ENCODE data around the gene FOXE3. TPM values are rescaled to one million over a fixed set of nuclear protein-coding genes. Genes with fewer than 3 reads are reported as not detected.

FOXE3 gene
- total RNA-seq, 4 donors from 2014 or later, result not detected

DNA sequence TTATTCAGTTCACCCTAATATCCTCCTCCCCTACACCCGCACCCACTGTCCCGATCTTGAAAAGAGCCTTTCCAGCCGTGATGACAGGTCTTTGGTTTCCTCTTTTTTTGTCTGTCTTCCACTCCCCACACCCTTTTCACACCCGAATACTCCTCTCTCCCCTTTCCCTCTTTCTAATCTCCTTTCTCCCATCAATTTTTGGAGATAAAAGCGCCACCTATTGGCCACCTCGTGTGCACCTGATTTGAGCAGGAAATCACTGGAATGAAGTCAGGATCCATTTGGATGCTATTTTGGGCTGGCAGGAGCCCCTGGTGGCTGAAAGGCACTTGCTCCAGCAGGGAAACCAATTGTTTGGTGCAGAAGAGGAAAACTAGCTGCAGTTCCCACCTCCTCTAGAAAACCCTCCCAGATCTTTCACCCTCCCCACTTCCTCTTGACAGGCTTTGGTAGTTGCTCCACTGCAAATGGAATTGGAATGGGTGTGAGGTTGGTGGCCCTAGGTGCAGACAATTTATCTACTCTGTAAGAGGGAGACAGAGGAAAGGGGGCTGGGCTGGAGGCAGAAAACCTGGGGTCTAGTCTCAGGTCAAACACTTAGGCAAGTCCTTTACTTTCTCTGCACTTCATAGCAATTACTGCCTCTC lies 8.4 kb downstream of the FOXE3 start:
- Histone ChIP-seq H3K4me1 (no peaks in the 10 kb centered on the region), H3K27ac (replicated peaks in 1 of 4) (no peak overlapping the region), H3K9me3 (no peaks in the 10 kb centered on the region), H3K36me3 (no peaks in the 10 kb centered on the region), H3K27me3 (peaks cover 0 to 84% (median 0%) of the 10 kb centered on the region in 4 donors), H3K4me3 (no peak overlapping the region)
- WGBS, result 6% methylated on average over 6 of the region's 6 CpGs
- TF ChIP-seq, protein P1, sequence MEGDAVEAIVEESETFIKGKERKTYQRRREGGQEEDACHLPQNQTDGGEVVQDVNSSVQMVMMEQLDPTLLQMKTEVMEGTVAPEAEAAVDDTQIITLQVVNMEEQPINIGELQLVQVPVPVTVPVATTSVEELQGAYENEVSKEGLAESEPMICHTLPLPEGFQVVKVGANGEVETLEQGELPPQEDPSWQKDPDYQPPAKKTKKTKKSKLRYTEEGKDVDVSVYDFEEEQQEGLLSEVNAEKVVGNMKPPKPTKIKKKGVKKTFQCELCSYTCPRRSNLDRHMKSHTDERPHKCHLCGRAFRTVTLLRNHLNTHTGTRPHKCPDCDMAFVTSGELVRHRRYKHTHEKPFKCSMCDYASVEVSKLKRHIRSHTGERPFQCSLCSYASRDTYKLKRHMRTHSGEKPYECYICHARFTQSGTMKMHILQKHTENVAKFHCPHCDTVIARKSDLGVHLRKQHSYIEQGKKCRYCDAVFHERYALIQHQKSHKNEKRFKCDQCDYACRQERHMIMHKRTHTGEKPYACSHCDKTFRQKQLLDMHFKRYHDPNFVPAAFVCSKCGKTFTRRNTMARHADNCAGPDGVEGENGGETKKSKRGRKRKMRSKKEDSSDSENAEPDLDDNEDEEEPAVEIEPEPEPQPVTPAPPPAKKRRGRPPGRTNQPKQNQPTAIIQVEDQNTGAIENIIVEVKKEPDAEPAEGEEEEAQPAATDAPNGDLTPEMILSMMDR (IDR thresholded peaks at IDR 0.05), result peak; percentile 52 to 70 (median 57)
- no peak for TF ChIP-seq POLR2A (IDR thresholded peaks at IDR 0.05; ENCODE audit: low read depth)
- DNase-seq (ENCODE audit: extremely low spot score), result no peak
- intact Hi-C loops (cut with DNase I), result loop anchor here (5.0 kb wide), 1 partner anchor 232 kb away; the partner anchor contains the start of gene PDZK1IP1

DNA sequence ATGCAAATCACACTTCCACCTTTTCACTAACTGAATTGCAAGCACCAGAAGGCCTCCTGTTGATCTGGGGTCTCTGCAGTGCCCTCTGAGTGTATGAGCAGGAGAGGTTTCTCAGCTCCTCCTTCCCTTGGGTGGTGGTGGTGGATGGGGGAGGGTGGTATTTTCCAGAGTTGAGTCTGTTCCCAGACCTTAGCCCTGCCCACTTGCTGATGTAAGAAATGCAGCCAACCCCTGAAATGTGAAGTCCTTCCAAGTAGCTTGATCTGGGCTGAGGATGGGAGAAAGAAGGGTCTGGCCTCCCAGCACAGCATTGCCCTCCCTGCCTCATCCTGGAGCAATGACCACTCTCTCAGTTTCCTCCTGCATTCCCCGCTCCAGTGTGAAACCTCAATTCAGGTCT lies 15.4 kb downstream of the FOXE3 start:
- no peak overlapping the region for H3K27ac ChIP-seq (replicated peaks in 1 of 4)
- intact Hi-C loops (cut with DNase I), result loop anchor here (5.0 kb wide), 1 partner anchor 296 kb away; no protein-coding TSS in a partner anchor
- peaks cover 7 to 100% (median 63%) of the 10 kb centered on the region in 4 donors for H3K27me3 ChIP-seq
- WGBS, result 79% methylated on average over 1 of the region's 1 CpG
- no peak for DNase-seq (ENCODE audit: extremely low spot score)
- peaks cover 32 to 46% (median 43%) of the 10 kb centered on the region in 4 donors for H3K4me1 ChIP-seq
- H3K4me3 ChIP-seq, result no peak overlapping the region
- H3K9me3 ChIP-seq, result no peaks in the 10 kb centered on the region
- TF ChIP-seq POLR2A (IDR thresholded peaks at IDR 0.05; ENCODE audit: low read depth) (no peak), POLR2AphosphoS5 (IDR thresholded peaks at IDR 0.05) (no peak), EP300 (IDR thresholded peaks at IDR 0.05) (no peak)
- H3K36me3 ChIP-seq, result no peaks in the 10 kb centered on the region

DNA sequence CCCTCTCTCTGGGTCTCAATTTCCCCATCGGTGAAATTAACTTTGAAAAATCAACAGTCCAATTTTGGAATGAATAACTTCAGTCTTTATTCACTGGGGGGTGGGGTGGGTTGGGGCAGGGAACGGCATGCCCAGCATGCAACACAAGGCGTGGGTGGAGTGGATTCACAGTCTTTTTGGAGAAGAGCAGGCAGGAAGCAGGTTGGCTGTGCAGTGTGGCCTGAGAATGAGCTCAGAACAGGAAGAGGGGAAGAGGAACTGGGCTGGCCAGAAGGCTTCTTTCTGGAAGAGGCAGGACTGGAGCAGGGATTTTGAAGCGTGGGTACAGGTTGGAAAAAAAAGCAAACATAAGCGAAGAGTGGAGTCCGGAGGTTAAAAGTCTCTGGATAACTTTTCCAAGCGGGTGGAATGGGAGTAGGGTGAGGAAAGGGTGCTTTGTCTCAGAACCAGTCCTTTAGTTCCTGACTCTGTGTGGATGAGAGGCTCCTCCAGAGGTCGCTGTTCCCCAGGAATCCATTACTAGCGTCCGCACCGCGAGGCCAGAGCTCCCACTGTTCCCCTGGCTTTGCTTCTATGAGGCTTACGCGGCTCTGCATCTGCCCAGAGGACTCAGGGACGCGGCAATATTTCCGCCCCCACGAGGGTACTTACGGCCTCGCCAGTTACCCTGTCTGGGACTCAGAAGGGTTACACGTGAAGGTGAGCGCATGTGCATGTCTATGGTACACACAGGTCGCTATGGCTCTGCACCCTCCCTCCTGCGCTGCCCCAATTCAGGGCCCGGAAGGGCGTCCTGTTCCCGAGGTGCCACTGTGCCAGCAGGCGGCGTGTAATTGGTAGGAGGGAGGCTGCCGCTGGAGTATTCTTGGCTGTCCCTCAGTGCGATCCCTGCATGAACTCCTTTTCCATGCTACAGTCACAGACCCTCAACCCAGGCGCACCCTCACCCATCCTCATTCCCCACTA lies 16.3 kb downstream of the FOXE3 start:
- no peaks in the 10 kb centered on the region for H3K9me3 ChIP-seq
- no peak overlapping the region for H3K27ac ChIP-seq (replicated peaks in 1 of 4)
- H3K4me1 ChIP-seq, result peaks cover 40 to 55% (median 51%) of the 10 kb centered on the region in 4 donors
- peak overlapping the region in 2 of 4 donors; percentile 0 to 1 for H3K4me3 ChIP-seq
- 13% methylated on average over 27 of the region's 32 CpGs for WGBS
- TF ChIP-seq POLR2A (IDR thresholded peaks at IDR 0.05; ENCODE audit: low read depth) (no peak), POLR2AphosphoS5 (IDR thresholded peaks at IDR 0.05) (peak in 1 of 2 donors; percentile 15), EP300 (IDR thresholded peaks at IDR 0.05) (no peak)
- TF ChIP-seq, protein P1 (IDR thresholded peaks at IDR 0.05), result peak; percentile 65 to 72 (median 68)
- DNase-seq (ENCODE audit: extremely low spot score), result no peak
- H3K36me3 ChIP-seq, result no peaks in the 10 kb centered on the region
- peaks cover 7 to 100% (median 70%) of the 10 kb centered on the region in 4 donors for H3K27me3 ChIP-seq
- intact Hi-C loops (cut with DNase I), result loop anchor here (1.0 to 5.0 kb wide), 2 partner anchors 277 to 295 kb away; no protein-coding TSS in a partner anchor

DNA sequence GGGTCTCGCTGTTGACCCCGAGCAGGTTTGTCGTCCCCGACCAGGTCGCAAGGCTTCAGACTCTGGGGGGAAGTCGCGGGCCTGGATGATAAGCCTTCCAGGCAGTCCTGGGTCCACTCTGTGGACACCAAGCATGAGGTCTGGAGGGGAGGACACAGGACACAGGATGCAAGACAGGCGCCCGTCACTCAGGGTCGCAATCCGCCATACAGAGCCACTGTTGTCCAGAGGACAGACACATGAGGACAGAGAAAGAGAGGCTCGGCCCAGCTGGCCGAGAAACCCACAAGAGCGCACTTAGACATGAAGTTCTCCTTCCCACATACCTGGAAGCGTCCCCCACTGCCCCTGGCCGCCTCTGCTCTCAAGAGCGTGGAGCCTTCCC lies 16.9 kb downstream of the FOXE3 start:
- Histone ChIP-seq H3K4me3 (peak overlapping the region in 1 of 4 donors; percentile 0), H3K27me3 (peaks cover 7 to 100% (median 72%) of the 10 kb centered on the region in 4 donors), H3K27ac (replicated peaks in 1 of 4) (no peak overlapping the region), H3K9me3 (no peaks in the 10 kb centered on the region), H3K4me1 (peaks cover 40 to 61% (median 58%) of the 10 kb centered on the region in 4 donors), H3K36me3 (no peaks in the 10 kb centered on the region)
- intact Hi-C loops (cut with DNase I), result loop anchor here (5.0 kb wide), 1 partner anchor 294 kb away; no protein-coding TSS in a partner anchor
- 54% methylated on average over 17 of the region's 17 CpGs for WGBS
- TF ChIP-seq, protein P1 (IDR thresholded peaks at IDR 0.05), result no peak
- TF ChIP-seq EP300 (IDR thresholded peaks at IDR 0.05), result no peak
- no peak for TF ChIP-seq POLR2A (IDR thresholded peaks at IDR 0.05; ENCODE audit: low read depth)
- no peak for TF ChIP-seq POLR2AphosphoS5 (IDR thresholded peaks at IDR 0.05)
- no peak for DNase-seq (ENCODE audit: extremely low spot score)

Data from esophagus muscularis mucosa (tissue), 4 donors.